Measurements from ENCODE around the gene HYKK. TPM values are rescaled to one million over a fixed set of nuclear protein-coding genes. Genes with fewer than 3 reads are reported as not detected.

Gene HYKK
- total RNA-seq, 1 donor from 2014 or later: 0.60 TPM

Other genes with a start within 250 kb of the HYKK start
- gene DNAJA4, start 243.0 kb upstream of the HYKK start, total RNA-seq: 1.1 and 1.6 TPM in 2 replicates
- 62.5 and 63.9 TPM in 2 replicates for gene SKIC8, start 208.0 kb upstream of the HYKK start, total RNA-seq
- gene CRABP1, start 167.2 kb upstream of the HYKK start, total RNA-seq: not detected in 2 replicates
- gene IREB2, start 69.4 kb upstream of the HYKK start, total RNA-seq: 22.9 and 28.8 TPM in 2 replicates
- gene PSMA4, start 32.9 kb downstream of the HYKK start, total RNA-seq: 124 and 180 TPM in 2 replicates
- 1.8 and 2.4 TPM in 2 replicates for gene CHRNA5, start 57.9 kb downstream of the HYKK start, total RNA-seq
- gene CHRNA3, start 113.4 kb downstream of the HYKK start, total RNA-seq: not detected in 2 replicates
- gene CHRNB4, start 133.6 kb downstream of the HYKK start, total RNA-seq: not detected in 2 replicates

All from lung microvascular endothelial cell (primary cell).